Mucosa of rectum (tissue), 2 donors: ENCODE results near the gene RER1.

ENCODE experiments used
- H3K27ac ChIP-seq, 2 donors: one replicate each; pipeline ENCODE4 v1.7.0; 2013; ENCODE audit warnings: inconsistent platforms in 2 of 2, low read depth in 2 of 2, low read length in 2 of 2
- H3K27me3 ChIP-seq, 2 donors: one replicate each; pipeline ENCODE4 v1.7.0; 2013; ENCODE audit warnings: low read length in 2 of 2; ENCODE audit not compliant: control insufficient read depth in 2 of 2, insufficient read depth in 2 of 2
- H3K36me3 ChIP-seq, 2 donors: one replicate each; pipeline ENCODE4 v1.7.0; 2013; ENCODE audit warnings: low read length in 2 of 2; ENCODE audit not compliant: control insufficient read depth in 2 of 2, insufficient read depth in 2 of 2
- H3K4me1 ChIP-seq, 2 donors: one replicate each; pipeline ENCODE4 v1.7.0; 2013; ENCODE audit warnings: low read length in 2 of 2, mild to moderate bottlenecking in 1 of 2; ENCODE audit not compliant: control insufficient read depth in 2 of 2, insufficient read depth in 2 of 2
- H3K4me3 ChIP-seq, 2 donors: one replicate each; pipeline ENCODE4 v1.7.0; 2013; ENCODE audit warnings: low read length in 2 of 2
- H3K9ac ChIP-seq, 2 donors: one replicate each; pipeline ENCODE4 v1.7.0; 2013; ENCODE audit warnings: low read length in 2 of 2, low read depth in 1 of 2, mild to moderate bottlenecking in 1 of 2
- H3K9me3 ChIP-seq, 2 donors: one replicate each; pipeline ENCODE4 v1.7.0; 2013; ENCODE audit warnings: low read length in 2 of 2; ENCODE audit not compliant: control insufficient read depth in 2 of 2
- donor health status: healthy.
- donor health status: Normal muscosa, but diverticular disease.

The RER1 gene

GRCh38 chr1:2408456-2408855 is 16.8 kb downstream of the RER1 start:
- Histone ChIP-seq H3K36me3 (peaks cover 26 to 32% of the 10 kb centered on the region in 2 donors), H3K4me3 (no peak overlapping the region), H3K27ac (no peak overlapping the region), H3K9me3 (no peaks in the 10 kb centered on the region), H3K27me3 (no peaks in the 10 kb centered on the region), H3K9ac (no peak overlapping the region), H3K4me1 (peaks cover 11 to 13% of the 10 kb centered on the region in 2 donors)

- Histone ChIP-seq H3K9me3 (no peaks in the 10 kb centered on the region), H3K36me3 (peaks cover 24 to 31% of the 10 kb centered on the region in 2 donors), H3K4me3 (no peak overlapping the region), H3K4me1 (peaks cover 15 to 17% of the 10 kb centered on the region in 2 donors), H3K9ac (no peak overlapping the region), H3K27me3 (no peaks in the 10 kb centered on the region), H3K27ac (no peak overlapping the region)
These were observed 17.2 kb downstream of the RER1 start for GRCh38 chr1:2408859-2409276.

DNA sequence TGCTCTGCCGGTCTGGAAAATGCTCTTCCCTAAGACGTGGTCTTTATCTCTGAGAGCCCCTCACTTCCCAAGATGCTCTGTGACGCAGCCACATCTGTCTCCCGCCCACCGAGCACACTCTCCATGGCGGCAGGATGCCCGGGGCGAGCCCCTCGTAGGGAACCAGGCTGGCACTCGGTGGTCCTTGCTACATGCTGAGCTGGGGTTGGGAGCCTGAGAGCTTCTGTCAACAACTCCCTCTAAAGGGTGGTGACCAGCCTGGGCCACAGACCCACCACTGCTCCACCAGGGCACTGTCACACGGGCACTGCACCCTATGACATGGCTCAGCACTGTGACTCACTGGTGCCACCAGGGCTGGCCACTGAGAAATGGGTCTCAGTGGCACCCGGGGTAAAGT is 18.1 kb downstream of the RER1 start:
- Histone ChIP-seq H3K36me3 (peaks cover 16 to 22% of the 10 kb centered on the region in 2 donors), H3K27ac (no peak overlapping the region), H3K9ac (no peak overlapping the region), H3K9me3 (no peaks in the 10 kb centered on the region), H3K27me3 (no peaks in the 10 kb centered on the region), H3K4me1 (peaks cover 22 to 23% of the 10 kb centered on the region in 2 donors), H3K4me3 (no peak overlapping the region)

DNA sequence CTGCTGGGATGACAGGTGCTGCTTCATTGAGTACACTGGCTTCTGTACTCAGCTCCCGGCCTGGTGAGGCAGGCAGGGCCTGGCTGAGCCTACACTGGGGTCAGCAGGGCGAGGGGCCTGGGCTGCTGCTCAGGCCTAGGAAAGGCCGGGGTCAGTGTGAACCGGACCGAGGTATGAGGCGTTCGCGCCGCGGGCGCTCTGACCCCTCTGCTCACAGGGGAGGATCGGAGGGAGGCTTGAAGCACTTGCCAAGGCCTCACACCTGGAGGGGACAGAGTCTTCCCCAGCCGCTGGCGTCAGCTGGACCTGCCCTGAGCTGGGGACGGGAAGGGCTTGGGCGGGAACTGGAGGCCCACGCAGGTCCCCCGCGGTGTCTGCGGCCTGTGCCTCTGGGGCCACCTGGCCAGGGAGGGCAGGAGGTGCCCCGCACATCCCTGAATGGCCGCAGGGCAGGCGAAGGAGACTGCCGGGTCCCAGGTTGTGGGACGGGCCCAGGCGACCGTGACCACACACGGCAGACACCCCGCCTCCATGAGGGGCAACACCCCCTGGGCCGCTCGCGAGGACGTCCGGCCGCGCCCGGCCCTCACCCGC is 20.3 kb downstream of the RER1 start:
- H3K4me1 ChIP-seq, result peaks cover 39 to 41% of the 10 kb centered on the region in 2 donors
- H3K4me3 ChIP-seq, result peak overlapping the region; percentile 76 to 85
- H3K27ac ChIP-seq, result peak overlapping the region; percentile 88 to 95
- peaks cover 3 to 5% of the 10 kb centered on the region in 2 donors for H3K36me3 ChIP-seq
- no peaks in the 10 kb centered on the region for H3K9me3 ChIP-seq
- H3K9ac ChIP-seq, result peak overlapping the region; percentile 76 to 92
- H3K27me3 ChIP-seq, result no peaks in the 10 kb centered on the region

DNA sequence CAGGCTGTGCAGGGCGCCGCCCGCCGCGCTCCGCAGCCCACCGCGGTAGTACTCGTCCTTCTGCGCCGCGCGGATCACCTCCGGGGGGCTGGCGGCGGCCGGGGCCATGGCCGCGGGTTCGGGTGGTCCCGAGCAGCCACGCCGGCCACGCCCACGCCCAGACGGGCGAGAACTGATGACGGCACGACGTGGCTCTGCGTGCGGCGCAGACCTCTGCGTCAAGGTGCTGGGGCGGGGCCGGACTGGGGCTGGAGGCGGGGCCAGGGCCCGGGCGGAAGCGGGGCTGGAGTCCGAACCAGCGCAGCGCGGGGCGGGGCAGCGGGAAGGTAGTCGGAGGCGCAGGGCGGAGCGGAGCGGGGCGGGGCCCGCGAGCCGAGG is 20.7 kb downstream of the RER1 start, which contains the start of gene PEX10:
PEX10 (minus strand) TSS at position 170 of the 378 bp plus-strand sequence; CDS start at position 108, 62 bp downstream.
- Histone ChIP-seq H3K4me3 (peak within 1 kb of the TSS; percentile 78 to 85), H3K27ac (peak within 1 kb of the TSS; percentile 92 to 95), H3K9ac (peak within 1 kb of the TSS; percentile 76 to 94), H3K4me1 (peaks cover 41 to 42% of the 10 kb centered on the region in 2 donors), H3K36me3 (peaks cover 2% of the 10 kb centered on the region in 2 donors), H3K9me3 (no peaks in the 10 kb centered on the region), H3K27me3 (no peaks in the 10 kb centered on the region)

DNA sequence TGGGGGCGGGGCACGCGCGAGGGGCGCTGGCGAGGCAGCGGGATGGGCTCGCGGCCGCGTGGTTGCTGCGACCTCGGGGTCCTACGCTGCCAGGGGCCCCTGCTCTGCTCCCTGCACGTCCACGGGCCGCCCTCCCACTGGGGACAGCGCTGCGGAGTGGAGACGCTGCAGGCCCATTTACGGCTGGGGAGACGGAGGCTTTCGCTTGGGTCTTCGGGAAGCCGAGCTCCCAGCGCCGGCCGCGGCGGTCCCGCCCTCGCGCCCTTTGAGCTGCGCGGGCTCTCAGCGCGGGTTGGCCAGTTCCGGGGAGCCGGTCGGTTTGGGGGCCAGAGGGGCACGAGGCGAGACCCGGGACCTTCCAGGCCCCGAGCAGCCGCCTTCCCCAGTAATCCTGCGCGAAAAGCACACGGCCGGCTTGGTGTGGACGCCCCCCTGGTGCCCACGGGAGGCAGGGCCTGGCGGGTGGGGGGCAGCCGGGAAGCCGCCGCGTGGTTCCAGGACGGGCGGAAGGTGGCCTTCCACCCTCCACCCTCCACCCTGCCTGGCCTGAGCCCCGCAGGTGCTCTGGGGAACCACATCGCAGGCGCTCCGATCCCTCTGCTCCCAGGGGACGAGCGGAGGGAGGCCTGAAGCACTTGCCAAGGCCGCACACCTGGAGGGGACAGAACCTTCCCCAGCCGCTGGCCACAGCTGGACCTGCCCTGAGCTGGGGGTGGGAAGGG is 21.3 kb downstream of the RER1 start:
- Histone ChIP-seq H3K27me3 (no peaks in the 10 kb centered on the region), H3K36me3 (no peaks in the 10 kb centered on the region), H3K4me3 (peak overlapping the region; percentile 78 to 85), H3K9ac (peak overlapping the region; percentile 72 to 94), H3K27ac (peak overlapping the region; percentile 92 to 95), H3K9me3 (no peaks in the 10 kb centered on the region), H3K4me1 (peaks cover 41 to 42% of the 10 kb centered on the region in 2 donors)

DNA sequence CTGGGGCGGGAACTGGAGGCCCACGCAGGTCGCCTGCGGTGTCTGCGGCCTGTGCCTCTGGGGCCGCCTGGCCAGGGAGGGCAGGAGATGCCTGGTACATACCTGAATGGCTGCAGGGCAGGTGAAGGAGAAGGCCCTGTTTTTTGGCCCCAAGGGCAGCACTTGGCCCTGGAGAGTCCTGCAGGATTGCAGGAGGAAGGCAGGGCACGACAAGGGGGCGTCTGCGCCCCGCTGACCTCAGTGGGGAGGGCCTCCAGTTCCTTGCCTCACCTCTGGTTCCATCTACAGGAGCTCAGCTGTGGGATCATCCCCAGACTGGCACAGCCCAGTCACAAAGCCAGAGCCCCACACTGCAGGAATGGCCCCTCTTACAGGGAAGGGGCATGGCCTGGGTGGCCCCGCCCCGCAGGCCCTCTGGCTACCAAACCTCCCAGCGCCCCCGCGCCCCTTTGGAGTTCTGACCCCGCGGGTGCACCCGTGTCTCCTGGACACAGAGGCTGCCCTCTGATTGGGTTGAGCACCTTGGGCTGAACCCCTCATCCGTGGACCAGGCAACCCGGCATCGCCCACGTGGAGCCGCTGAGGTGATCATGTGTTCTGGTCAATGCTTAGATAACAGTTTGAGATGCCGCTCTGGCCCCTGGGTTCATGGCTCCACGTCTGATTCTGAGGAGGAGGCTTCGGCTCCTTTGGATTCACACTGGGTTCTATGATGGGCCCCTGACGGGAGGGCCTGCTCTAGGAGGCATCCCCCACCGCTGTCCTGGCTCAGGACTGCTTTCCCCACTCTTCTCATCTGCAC is 22.1 kb downstream of the RER1 start:
- Histone ChIP-seq H3K9me3 (no peaks in the 10 kb centered on the region), H3K4me3 (peak overlapping the region; percentile 78 to 85), H3K27ac (peak overlapping the region; percentile 92 to 95), H3K9ac (peak overlapping the region; percentile 74 to 94), H3K36me3 (no peaks in the 10 kb centered on the region), H3K4me1 (peaks cover 41 to 42% of the 10 kb centered on the region in 2 donors), H3K27me3 (no peaks in the 10 kb centered on the region)

GRCh38 chr1:2414297-2414958 is 22.8 kb downstream of the RER1 start:
- no peaks in the 10 kb centered on the region for H3K36me3 ChIP-seq
- H3K27me3 ChIP-seq, result no peaks in the 10 kb centered on the region
- peak overlapping the region; percentile 74 to 94 for H3K9ac ChIP-seq
- peak overlapping the region; percentile 92 to 95 for H3K27ac ChIP-seq
- H3K4me3 ChIP-seq, result peak overlapping the region; percentile 57 to 78
- H3K4me1 ChIP-seq, result peaks cover 41 to 42% of the 10 kb centered on the region in 2 donors
- no peaks in the 10 kb centered on the region for H3K9me3 ChIP-seq

GRCh38 chr1:2415337-2415736 is 23.7 kb downstream of the RER1 start:
- H3K9ac ChIP-seq, result peak overlapping the region; percentile 63 to 80
- H3K4me1 ChIP-seq, result peaks cover 41 to 42% of the 10 kb centered on the region in 2 donors
- H3K27ac ChIP-seq, result peak overlapping the region; percentile 84 to 90
- H3K4me3 ChIP-seq, result peak overlapping the region; percentile 70 to 71
- no peaks in the 10 kb centered on the region for H3K27me3 ChIP-seq
- H3K36me3 ChIP-seq, result no peaks in the 10 kb centered on the region
- H3K9me3 ChIP-seq, result no peaks in the 10 kb centered on the region
